Measurements from ENCODE around the gene PHC3.

GRCh38 chr3:170164717-170165116 is 16.8 kb downstream of the PHC3 start:
- TF ChIP-seq CTCF (IDR thresholded peaks at IDR 0.05 in 8 of 11, conservative IDR thresholded peaks at IDR 0.05 in 3 of 11) (no peak), POLR2AphosphoS5 (IDR thresholded peaks at IDR 0.05) (no peak)

All from spleen (tissue), 7 donors.